Measurements from ENCODE around the gene MRPS34.

- TF ChIP-seq TAF1 (IDR thresholded peaks at IDR 0.05; ENCODE audit: borderline replicate concordance, insufficient read depth, low read length) (no peak), REST (IDR thresholded peaks at IDR 0.05; ENCODE audit: insufficient read depth in 1 of 2, low read depth in 2 of 2, low read length in 2 of 2) (no peak), SIN3A (IDR thresholded peaks at IDR 0.05; ENCODE audit: borderline replicate concordance, insufficient read depth, low read length) (no peak), POLR2AphosphoS5 (IDR thresholded peaks at IDR 0.05; ENCODE audit: low read depth, low read length) (no peak), FOXP2 (optimal IDR thresholded peaks at IDR 0.05; ENCODE audit: borderline replicate concordance, extremely low read depth, extremely low read length, insufficient read depth) (no peak)
Measured at GRCh38 chr16:1776672-1776955, 3.7 kb upstream of the MRPS34 start.
